Naive thymus-derived CD8-positive, alpha-beta T cell (primary cell): ENCODE results near the gene ULBP2. TPM values are rescaled to one million over a fixed set of nuclear protein-coding genes. Genes with fewer than 3 reads are reported as not detected.
"Not testable (repeated sequence)": the region's sequence is repeated elsewhere in the genome, so short reads cannot be mapped to it uniquely, and the experiment has no call there.

ENCODE experiments used
- ATAC-seq, 2 donors: fragments of 150-1000 bp; cut with Tn5 transposase in 1 of 2; sonication (Bioruptor Pico), chemical (Tn5 transposase) in 1 of 2; 1 replicate in 1 of 2; 2 replicates in 1 of 2; pipeline ENCODE4 v1.10.0; 2021; ENCODE audit warnings: mild to moderate bottlenecking in 2 of 2, moderate library complexity in 2 of 2
- POLR2A ChIA-PET: fragments of 350-600 bp; sonication (Branson Sonifier 250); formaldehyde crosslinking; loops from one replicate; lab custom pipeline; 2021; ENCODE audit warnings: antibody characterized with exemption; lab: Charles Lee
- DNase-seq, 10 donors: peaks; one replicate each; pipeline versions ENCODE4 v3.0.0 to v3.0.0-alpha.2; 2020 to 2022
- H3K27ac Mint-ChIP-seq, 10 donors: one replicate each; pipeline ENCODE4 v1.8.0; 2020 to 2022; ENCODE audit warnings: mild to moderate bottlenecking in 10 of 10, mixed read lengths in 10 of 10, moderate library complexity in 4 of 10, inconsistent platforms in 1 of 10
- H3K27me3 Mint-ChIP-seq, 5 donors: one replicate each; pipeline ENCODE4 v1.8.0; 2021 to 2022; ENCODE audit warnings: mixed read lengths in 5 of 5
- H3K36me3 Mint-ChIP-seq, 3 donors: one replicate each; pipeline ENCODE4 v1.8.0; 2020 to 2022; ENCODE audit warnings: mixed read lengths in 3 of 3, mild to moderate bottlenecking in 2 of 3, inconsistent platforms in 1 of 3
- H3K4me1 Mint-ChIP-seq, 4 donors: one replicate each; pipeline ENCODE4 v1.8.0; 2021 to 2022; ENCODE audit warnings: mixed read lengths in 4 of 4
- H3K4me3 Mint-ChIP-seq, 10 donors: one replicate each; pipeline ENCODE4 v1.8.0; 2020 to 2022; ENCODE audit warnings: mild to moderate bottlenecking in 10 of 10, mixed read lengths in 10 of 10, moderate library complexity in 6 of 10, inconsistent platforms in 1 of 10
- H3K9me3 Mint-ChIP-seq, 9 donors: one replicate each; pipeline ENCODE4 v1.8.0; 2020 to 2022; ENCODE audit warnings: mixed read lengths in 9 of 9, mild to moderate bottlenecking in 3 of 9, inconsistent platforms in 1 of 9, moderate library complexity in 1 of 9
- polyA plus RNA-seq, 3 donors: library from polyadenylated mRNA; unstranded; fragments of 300-500 nt; fragmentation: Illumina TruSeq; gene quantifications; one replicate each; pipeline ENCODE4 v1.2.3, GENCODE V29; 2021
- total RNA-seq, 8 experiments: library from RNA in 2 of 8; stranded (reverse) in 2 of 8; gene quantifications; one replicate each; pipeline ENCODE4 v1.2.3 and lab custom pipeline; 2021 to 2026

The ULBP2 gene
- total and polyA plus RNA-seq, 5 experiments from 2014 or later = 0.37 to 0.41 TPM; not detected in 3

DNA sequence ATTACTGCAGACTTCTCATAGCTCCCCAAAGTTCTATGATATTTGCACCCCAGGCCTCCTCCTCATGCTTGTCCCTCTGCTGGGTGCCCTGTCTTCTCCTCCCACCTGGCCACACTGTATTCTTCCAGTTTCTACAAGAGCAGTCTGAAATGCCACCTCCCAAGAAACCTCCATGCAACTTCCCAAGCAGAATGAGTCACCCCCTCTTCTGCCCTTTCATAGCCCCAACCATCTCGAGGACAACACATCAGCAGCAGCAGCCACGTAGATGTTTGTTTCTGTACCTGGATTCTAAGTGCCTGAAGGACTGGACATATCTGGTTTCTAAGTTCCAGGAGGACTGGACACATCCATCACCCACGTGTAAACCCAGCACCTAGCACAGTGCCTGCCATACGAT is 6.6 kb upstream of the ULBP2 start:
- peaks cover 8 to 27% (median 21%) of the 10 kb centered on the region in 4 donors for H3K4me1 Mint-ChIP-seq
- ATAC-seq (no peak), DNase-seq (no peak)
- H3K27me3 Mint-ChIP-seq = peaks cover 66 to 98% (median 81%) of the 10 kb centered on the region in 5 donors
- H3K36me3 Mint-ChIP-seq = peaks cover 0 to 6% (median 0%) of the 10 kb centered on the region in 3 donors
- H3K9me3 Mint-ChIP-seq = peaks cover 0 to 2% (median 0%) of the 10 kb centered on the region in 9 donors
- H3K4me3 Mint-ChIP-seq = no peak overlapping the region
- POLR2A ChIA-PET = no interaction called here
- H3K27ac Mint-ChIP-seq = no peak overlapping the region

DNA sequence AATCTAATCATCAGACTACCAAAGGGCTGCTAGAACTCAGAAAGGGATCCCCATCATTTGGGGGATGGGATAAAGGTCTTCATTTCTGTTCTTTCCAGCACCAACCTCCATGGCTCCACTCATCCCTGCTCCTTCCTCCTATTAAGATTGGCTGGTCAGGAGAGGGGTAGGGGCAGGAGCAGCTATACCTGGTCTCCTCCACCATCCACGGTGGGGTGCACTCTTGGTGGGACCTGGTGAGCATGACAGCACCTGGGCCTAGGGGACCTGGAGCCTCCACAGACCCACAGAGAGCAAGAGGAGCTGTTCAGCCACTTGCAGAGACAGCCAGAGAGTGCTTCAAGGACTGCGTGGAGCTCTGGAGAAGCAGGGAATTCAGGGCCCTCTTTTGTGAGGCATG is 6.1 kb upstream of the ULBP2 start:
- ATAC-seq (no peak), DNase-seq (no peak)
- Mint-ChIP-seq H3K27me3 (peaks cover 64 to 98% (median 81%) of the 10 kb centered on the region in 5 donors), H3K4me3 (no peak overlapping the region), H3K36me3 (peaks cover 0 to 6% (median 0%) of the 10 kb centered on the region in 3 donors), H3K9me3 (peaks cover 0 to 2% (median 0%) of the 10 kb centered on the region in 9 donors), H3K4me1 (peaks cover 8 to 27% (median 25%) of the 10 kb centered on the region in 4 donors), H3K27ac (no peak overlapping the region)
- POLR2A ChIA-PET = no interaction called here

DNA sequence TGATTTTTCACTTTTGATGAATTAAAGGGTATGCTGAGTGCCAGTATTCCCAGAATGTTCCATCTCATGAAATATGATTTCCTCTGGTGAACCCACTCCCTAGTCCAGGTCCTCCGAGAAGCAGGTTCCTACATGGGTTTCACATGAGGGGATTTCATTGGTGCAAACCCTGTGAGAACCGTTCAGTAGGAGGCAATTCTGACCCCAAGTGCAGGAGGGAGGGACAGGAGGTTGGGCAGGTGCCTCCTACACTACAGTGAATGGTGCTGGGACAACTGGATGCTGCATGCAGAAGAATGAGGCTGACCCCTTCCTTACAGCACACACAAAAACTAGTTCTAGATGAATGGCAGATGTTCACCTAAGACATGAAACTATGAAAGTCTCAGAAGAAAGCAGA is 5.1 kb upstream of the ULBP2 start:
- DNase-seq = no peak
- Mint-ChIP-seq H3K4me3 (no peak overlapping the region), H3K36me3 (peaks cover 0 to 6% (median 1%) of the 10 kb centered on the region in 3 donors), H3K9me3 (peaks cover 0 to 2% (median 0%) of the 10 kb centered on the region in 9 donors), H3K27me3 (peaks cover 59 to 88% (median 75%) of the 10 kb centered on the region in 5 donors), H3K4me1 (peaks cover 11 to 35% (median 32%) of the 10 kb centered on the region in 4 donors), H3K27ac (no peak overlapping the region)
- ATAC-seq = no peak
- POLR2A ChIA-PET = no interaction called here

DNA sequence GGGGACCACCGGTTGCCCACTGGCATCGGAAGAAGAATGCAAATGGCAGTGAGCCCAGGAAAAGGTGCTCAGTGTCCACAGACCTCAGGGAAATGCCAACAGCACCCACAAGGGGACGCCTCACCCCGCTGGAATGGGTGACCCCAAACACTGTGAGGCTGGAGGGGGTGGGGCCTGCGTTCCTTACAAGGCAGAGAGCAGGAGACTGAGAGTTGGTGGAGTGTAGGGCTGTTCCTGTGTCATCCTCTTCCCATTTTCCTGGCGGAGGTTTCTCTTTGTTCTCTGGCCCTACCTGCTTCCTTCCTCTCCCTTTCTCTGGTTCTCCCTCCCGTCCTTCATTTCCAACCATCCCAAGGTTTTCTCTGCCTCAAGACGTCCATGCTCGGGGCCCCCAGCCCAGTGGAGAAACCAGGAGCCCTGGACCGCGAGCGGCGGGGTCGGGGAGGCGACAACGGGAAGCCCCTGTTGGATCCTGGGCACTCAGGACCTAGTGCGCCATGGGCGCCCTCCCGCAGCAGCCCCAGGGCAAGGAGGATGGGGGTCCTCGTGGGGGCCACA is 3.7 kb upstream of the ULBP2 start:
- peaks cover 53 to 76% (median 67%) of the 10 kb centered on the region in 5 donors for H3K27me3 Mint-ChIP-seq
- H3K27ac Mint-ChIP-seq = peak overlapping the region in 3 of 10 donors; percentile 24 to 94 (median 25)
- H3K9me3 Mint-ChIP-seq, POLR2A ChIA-PET, H3K36me3 Mint-ChIP-seq, DNase-seq, ATAC-seq: not testable (repeated sequence)
- H3K4me3 Mint-ChIP-seq = peak overlapping the region; percentile 52 to 90 (median 81)
- H3K4me1 Mint-ChIP-seq = peaks cover 15 to 44% (median 39%) of the 10 kb centered on the region in 4 donors

DNA sequence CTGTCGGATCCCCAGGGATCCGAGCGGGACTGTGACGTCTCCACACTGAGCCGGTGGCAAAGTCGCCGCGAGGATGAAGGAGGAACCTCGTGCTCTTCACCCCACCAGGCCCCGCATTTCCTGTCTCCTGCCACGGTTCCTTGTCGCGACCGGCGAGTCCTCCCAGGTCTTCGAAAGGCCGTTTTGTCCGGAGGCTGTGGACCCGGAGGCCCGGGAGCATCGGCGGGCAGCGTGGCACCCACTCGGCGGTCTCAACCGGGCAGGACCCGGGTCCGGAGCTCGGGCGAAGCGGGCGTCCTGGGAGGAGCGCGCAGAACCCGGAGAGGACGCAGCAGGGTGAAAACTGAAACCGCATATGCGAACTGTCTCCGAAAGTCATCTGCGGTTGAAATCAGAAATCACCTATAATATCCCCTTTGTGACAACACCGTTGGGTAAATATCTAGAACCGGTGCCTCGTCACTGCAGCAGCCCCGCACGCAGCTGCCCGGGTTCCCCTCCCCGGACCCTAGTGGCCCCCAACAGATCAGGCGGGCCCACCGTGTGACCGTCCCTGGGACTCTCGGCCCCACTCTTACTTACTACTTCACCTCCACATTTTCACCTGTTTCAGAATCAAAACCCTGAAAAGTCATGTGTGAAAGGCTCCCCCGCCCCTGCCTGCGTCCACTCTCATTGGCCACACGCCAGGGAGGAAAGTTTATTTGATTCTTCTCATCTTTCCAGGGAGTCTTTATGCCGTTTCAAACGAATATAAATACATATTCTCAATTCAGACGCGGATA is 3.1 kb upstream of the ULBP2 start:
- H3K27ac Mint-ChIP-seq = peak overlapping the region in 9 of 10 donors; percentile 48 to 95 (median 82)
- peak overlapping the region; percentile 66 to 90 (median 84) for H3K4me3 Mint-ChIP-seq
- DNase-seq = peak in 7 of 10 donors; percentile 42 to 61 (median 54)
- POLR2A ChIA-PET = no interaction called here
- H3K36me3 Mint-ChIP-seq = peaks cover 0 to 6% (median 1%) of the 10 kb centered on the region in 3 donors
- H3K4me1 Mint-ChIP-seq = peaks cover 15 to 44% (median 39%) of the 10 kb centered on the region in 4 donors
- peaks cover 46 to 70% (median 61%) of the 10 kb centered on the region in 5 donors for H3K27me3 Mint-ChIP-seq
- peaks cover 0 to 2% (median 0%) of the 10 kb centered on the region in 9 donors for H3K9me3 Mint-ChIP-seq
- peak; percentile 12 to 49 for ATAC-seq

DNA sequence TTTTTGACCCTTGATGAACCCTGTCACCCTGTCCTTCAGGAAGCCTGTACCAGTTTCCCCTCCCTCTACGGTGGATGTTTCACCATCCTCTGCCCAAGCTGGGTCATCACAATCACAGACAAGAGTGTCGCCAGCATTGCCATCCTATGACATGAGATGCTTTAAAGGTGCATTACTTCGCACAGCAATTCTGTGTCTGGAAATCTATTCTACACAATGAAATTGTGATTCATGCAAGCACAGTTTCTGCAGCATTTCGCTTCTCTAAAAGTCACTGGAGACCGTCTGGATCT is 2.5 kb upstream of the ULBP2 start:
- Mint-ChIP-seq H3K27ac (peak overlapping the region in 8 of 10 donors; percentile 48 to 95 (median 84)), H3K4me3 (peak overlapping the region; percentile 66 to 90 (median 84)), H3K4me1 (peaks cover 15 to 42% (median 39%) of the 10 kb centered on the region in 4 donors), H3K36me3 (peaks cover 0 to 6% (median 1%) of the 10 kb centered on the region in 3 donors), H3K9me3 (peaks cover 0 to 2% (median 0%) of the 10 kb centered on the region in 9 donors), H3K27me3 (peaks cover 42 to 66% (median 58%) of the 10 kb centered on the region in 5 donors)
- POLR2A ChIA-PET = no interaction called here
- DNase-seq (no peak), ATAC-seq (no peak)

DNA sequence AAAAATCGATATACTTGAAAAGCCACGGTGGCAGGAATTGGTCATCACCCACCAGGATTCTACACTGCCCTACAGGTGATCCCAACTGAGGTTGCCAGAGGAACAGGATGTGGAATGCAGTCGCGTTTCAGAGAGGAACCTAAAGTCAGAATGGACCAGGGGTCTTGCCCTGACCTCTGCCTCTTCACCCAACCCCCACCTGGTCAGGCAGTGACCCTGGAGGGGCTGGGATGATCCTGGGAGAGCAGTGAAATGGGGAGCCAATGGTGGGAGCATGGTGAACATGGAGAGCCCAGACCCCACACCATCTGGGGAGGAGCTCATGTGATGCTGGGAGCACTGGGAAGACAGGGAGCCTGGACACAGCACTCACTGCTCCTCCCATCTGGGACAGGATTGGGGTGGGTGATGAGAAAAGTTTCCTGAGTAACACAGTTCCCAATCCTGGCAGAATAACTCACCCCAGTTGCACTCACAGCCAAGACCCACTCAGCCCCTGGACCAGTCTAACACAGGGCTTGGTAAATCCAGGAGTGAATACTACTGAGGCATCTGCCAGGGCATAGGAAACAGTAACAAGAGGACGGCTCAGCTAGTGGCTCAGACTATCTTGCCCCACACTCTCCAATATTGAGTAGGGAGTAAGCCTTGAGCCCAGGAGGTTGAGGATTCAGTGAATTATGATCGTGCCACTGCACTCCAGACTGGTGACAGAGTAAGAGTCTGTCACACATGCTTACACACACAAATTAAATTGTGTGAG is 1.7 kb upstream of the ULBP2 start:
- Mint-ChIP-seq H3K36me3 (peaks cover 0 to 6% (median 1%) of the 10 kb centered on the region in 3 donors), H3K4me3 (peak overlapping the region; percentile 19 to 97 (median 67)), H3K27me3 (peaks cover 36 to 58% (median 50%) of the 10 kb centered on the region in 5 donors), H3K4me1 (peaks cover 15 to 40% (median 39%) of the 10 kb centered on the region in 4 donors), H3K27ac (peak overlapping the region in 8 of 10 donors; percentile 7 to 65 (median 56)), H3K9me3 (peaks cover 0 to 2% (median 0%) of the 10 kb centered on the region in 9 donors)
- POLR2A ChIA-PET = no interaction called here
- DNase-seq (no peak), ATAC-seq (no peak)

DNA sequence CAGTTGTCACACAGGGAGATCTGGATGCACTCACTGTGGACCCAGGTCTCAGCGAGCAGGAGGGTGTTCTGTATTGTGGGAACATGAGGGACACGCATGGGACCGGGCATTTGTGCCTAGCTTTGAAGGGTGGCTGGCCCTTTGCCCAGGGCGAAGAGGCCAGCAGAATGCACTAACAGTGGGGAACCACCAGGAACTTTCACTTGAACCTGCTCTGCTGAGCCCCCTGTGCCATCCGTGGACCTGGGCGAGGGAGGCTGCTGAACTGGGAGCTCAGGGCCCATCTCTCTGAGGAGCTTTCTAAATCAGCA is 1.2 kb upstream of the ULBP2 start:
- DNase-seq (no peak), ATAC-seq (no peak)
- Mint-ChIP-seq H3K4me1 (peaks cover 15 to 40% (median 39%) of the 10 kb centered on the region in 4 donors), H3K27ac (peak overlapping the region in 8 of 10 donors; percentile 7 to 65 (median 56)), H3K36me3 (peaks cover 0 to 6% (median 1%) of the 10 kb centered on the region in 3 donors), H3K4me3 (peak overlapping the region; percentile 19 to 97 (median 56)), H3K9me3 (peaks cover 0 to 2% (median 0%) of the 10 kb centered on the region in 9 donors), H3K27me3 (peaks cover 34 to 54% (median 45%) of the 10 kb centered on the region in 5 donors)
- POLR2A ChIA-PET = no interaction called here

DNA sequence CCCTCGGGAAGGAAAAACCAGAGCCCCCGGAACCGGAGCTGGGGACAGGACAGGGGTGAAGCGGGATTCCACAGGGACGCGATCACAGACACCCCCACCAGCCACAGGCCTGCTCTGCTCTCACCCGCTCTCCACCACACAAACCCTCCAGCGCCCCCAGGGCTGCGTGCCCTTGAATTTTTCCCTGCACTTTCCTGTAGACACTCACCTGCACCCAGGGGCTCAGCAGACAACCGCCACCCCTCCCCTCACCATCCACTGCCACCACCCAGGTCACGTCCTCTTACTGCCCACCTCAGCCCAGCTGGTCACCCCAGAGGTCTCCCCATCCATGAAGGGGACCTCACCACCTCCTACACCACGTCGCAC is 631 bp downstream of the ULBP2 start:
- POLR2A ChIA-PET = no interaction called here

DNA sequence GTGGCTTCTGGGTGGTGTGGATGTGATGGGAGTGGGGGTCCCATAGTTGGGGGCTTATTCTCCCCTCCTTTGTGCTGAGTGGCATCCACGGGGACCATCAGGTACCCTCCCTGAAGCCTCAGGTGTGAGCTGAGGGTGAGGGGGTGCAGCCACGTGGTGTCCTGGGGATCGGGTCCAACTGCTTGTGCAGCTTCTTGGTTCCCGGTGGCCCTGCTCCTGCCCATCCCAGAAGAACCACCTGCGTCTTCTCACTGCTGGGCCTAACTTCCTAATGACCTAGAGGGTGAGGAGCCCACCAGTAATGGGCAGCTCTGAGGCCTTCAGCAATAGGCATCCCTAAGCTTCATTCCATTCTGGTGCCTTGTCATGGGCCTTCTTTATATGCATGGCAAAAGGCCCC is 1.5 kb downstream of the ULBP2 start:
- ATAC-seq, POLR2A ChIA-PET, H3K36me3 Mint-ChIP-seq, DNase-seq, H3K9me3 Mint-ChIP-seq: not testable (repeated sequence)
- Mint-ChIP-seq H3K27me3 (peaks cover 21 to 37% (median 34%) of the 10 kb centered on the region in 5 donors), H3K27ac (peak overlapping the region in 6 of 10 donors; percentile 36 to 98 (median 62)), H3K4me3 (peak overlapping the region; percentile 19 to 98 (median 93)), H3K4me1 (peaks cover 13 to 33% (median 32%) of the 10 kb centered on the region in 4 donors)

More for the DNA sequence above, 631 bp downstream of the ULBP2 start:
- DNase-seq = no peak
- Mint-ChIP-seq H3K27ac (peak overlapping the region in 7 of 10 donors; percentile 40 to 98 (median 87)), H3K9me3 (peaks cover 0 to 2% (median 0%) of the 10 kb centered on the region in 9 donors), H3K36me3 (peaks cover 0 to 6% (median 1%) of the 10 kb centered on the region in 3 donors), H3K27me3 (peaks cover 20 to 38% (median 31%) of the 10 kb centered on the region in 5 donors), H3K4me1 (peaks cover 15 to 40% (median 39%) of the 10 kb centered on the region in 4 donors), H3K4me3 (peak overlapping the region; percentile 73 to 98 (median 96))
- ATAC-seq = peak in 1 of 2 donors; percentile 2

DNA sequence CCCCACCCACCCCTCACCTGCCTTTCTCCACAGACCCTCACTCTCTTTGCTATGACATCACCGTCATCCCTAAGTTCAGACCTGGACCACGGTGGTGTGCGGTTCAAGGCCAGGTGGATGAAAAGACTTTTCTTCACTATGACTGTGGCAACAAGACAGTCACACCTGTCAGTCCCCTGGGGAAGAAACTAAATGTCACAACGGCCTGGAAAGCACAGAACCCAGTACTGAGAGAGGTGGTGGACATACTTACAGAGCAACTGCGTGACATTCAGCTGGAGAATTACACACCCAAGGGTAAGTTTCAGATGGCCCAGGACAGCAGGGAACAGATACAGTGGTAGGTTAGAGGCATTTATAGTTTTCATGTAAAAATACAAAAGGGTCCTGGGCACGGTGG is 3.5 kb downstream of the ULBP2 start:
- H3K4me3 Mint-ChIP-seq, ATAC-seq, H3K36me3 Mint-ChIP-seq, DNase-seq, POLR2A ChIA-PET, H3K9me3 Mint-ChIP-seq: not testable (repeated sequence)
- Mint-ChIP-seq H3K4me1 (peaks cover 7 to 19% (median 17%) of the 10 kb centered on the region in 4 donors), H3K27ac (peak overlapping the region in 1 of 10 donors; percentile 34), H3K27me3 (peaks cover 20 to 34% (median 26%) of the 10 kb centered on the region in 5 donors)

DNA sequence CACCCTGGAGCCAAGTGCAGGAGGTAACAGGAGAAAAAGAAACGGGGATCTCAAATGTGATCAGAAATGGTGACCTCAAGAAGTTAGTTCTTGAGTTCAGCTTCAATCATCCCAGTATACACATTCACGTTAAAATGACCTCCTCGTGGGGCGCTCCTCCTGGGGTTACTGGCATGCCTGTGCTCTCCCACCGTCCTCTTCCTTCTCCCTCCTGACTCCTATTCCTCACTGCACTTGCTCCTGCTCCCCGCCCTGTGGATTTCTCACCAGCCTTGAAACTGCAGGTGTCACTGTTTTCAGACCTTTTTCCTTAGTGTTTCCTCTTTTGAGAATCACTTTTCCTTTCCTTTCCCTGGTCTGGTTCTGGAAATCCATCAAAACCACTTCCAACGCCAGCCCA is 4.8 kb downstream of the ULBP2 start:
- H3K4me3 Mint-ChIP-seq, H3K9me3 Mint-ChIP-seq, DNase-seq, ATAC-seq, POLR2A ChIA-PET, H3K36me3 Mint-ChIP-seq, H3K27ac Mint-ChIP-seq: not testable (repeated sequence)
- Mint-ChIP-seq H3K27me3 (peaks cover 23 to 40% (median 35%) of the 10 kb centered on the region in 5 donors), H3K4me1 (peaks cover 4 to 11% (median 9%) of the 10 kb centered on the region in 4 donors)
